ENCODE measurements around the gene RPS6KA2. TPM values are rescaled to one million over a fixed set of nuclear protein-coding genes. Genes with fewer than 3 reads are reported as not detected.

The RPS6KA2 gene
- total RNA-seq, 1 donor from 2014 or later, result 124 TPM

DNA sequence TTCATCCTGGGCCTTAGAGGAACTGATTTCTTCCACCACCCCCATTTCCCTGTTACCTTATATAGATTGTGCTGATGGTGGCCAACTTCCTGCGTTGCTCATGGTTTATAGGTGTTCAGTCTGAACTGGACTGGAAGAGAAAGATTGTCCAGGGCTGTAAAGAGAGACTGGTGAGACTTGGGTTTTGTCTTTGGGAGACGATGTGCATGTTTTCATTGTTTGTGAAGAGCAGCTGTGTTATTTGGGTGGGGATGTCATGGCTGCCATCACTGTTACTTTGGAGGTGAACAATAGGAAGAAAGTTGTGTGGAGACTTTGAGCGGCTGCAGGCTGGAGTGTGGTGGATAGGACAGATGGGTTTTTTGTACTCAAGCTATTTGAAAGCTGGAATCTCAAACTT is 228.7 kb downstream of the RPS6KA2 start:
- peaks cover 8% of the 10 kb centered on the region for H3K4me1 Mint-ChIP-seq (ENCODE audit: low read depth)
- TF ChIP-seq, protein P1, sequence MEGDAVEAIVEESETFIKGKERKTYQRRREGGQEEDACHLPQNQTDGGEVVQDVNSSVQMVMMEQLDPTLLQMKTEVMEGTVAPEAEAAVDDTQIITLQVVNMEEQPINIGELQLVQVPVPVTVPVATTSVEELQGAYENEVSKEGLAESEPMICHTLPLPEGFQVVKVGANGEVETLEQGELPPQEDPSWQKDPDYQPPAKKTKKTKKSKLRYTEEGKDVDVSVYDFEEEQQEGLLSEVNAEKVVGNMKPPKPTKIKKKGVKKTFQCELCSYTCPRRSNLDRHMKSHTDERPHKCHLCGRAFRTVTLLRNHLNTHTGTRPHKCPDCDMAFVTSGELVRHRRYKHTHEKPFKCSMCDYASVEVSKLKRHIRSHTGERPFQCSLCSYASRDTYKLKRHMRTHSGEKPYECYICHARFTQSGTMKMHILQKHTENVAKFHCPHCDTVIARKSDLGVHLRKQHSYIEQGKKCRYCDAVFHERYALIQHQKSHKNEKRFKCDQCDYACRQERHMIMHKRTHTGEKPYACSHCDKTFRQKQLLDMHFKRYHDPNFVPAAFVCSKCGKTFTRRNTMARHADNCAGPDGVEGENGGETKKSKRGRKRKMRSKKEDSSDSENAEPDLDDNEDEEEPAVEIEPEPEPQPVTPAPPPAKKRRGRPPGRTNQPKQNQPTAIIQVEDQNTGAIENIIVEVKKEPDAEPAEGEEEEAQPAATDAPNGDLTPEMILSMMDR (IDR thresholded peaks at IDR 0.05), result no peak
- no peaks in the 10 kb centered on the region for H3K9me3 Mint-ChIP-seq (ENCODE audit: low read depth)
- no peaks in the 10 kb centered on the region for H3K36me3 Mint-ChIP-seq (ENCODE audit: low read depth)
- no peak overlapping the region for H3K27ac Mint-ChIP-seq (ENCODE audit: unreplicated experiment)
- no peak for DNase-seq (ENCODE audit: low spot score)
- H3K4me3 Mint-ChIP-seq (ENCODE audit: unreplicated experiment), result no peak overlapping the region
- peaks cover 25% of the 10 kb centered on the region for H3K27me3 Mint-ChIP-seq (ENCODE audit: low read depth)

DNA sequence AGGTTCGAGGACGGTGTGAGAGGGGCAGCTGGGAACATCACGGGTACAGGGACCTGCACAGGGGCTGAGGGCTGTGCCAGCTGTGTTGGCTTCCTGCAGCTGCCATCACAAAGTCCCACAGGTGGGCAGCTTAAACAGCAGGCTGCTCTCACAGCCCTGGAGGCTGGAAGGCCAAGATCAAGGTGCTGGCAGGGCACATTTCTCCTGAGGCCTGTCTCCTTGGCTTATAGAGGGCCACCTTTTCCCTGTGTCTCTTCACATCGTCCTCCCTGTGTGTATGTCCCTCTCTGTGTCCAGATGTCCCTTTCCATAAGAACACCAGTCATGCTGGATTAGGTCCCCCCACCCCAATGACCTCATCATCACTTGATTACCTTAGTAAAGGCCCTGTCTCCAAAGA is 229.2 kb downstream of the RPS6KA2 start:
- Mint-ChIP-seq H3K27ac (ENCODE audit: unreplicated experiment) (no peak overlapping the region), H3K27me3 (ENCODE audit: low read depth) (peaks cover 25% of the 10 kb centered on the region), H3K36me3 (ENCODE audit: low read depth) (no peaks in the 10 kb centered on the region), H3K4me1 (ENCODE audit: low read depth) (peaks cover 5% of the 10 kb centered on the region), H3K9me3 (ENCODE audit: low read depth) (no peaks in the 10 kb centered on the region), H3K4me3 (ENCODE audit: unreplicated experiment) (no peak overlapping the region)
- no peak for DNase-seq (ENCODE audit: low spot score)
- TF ChIP-seq, protein P1 (IDR thresholded peaks at IDR 0.05), result no peak

DNA sequence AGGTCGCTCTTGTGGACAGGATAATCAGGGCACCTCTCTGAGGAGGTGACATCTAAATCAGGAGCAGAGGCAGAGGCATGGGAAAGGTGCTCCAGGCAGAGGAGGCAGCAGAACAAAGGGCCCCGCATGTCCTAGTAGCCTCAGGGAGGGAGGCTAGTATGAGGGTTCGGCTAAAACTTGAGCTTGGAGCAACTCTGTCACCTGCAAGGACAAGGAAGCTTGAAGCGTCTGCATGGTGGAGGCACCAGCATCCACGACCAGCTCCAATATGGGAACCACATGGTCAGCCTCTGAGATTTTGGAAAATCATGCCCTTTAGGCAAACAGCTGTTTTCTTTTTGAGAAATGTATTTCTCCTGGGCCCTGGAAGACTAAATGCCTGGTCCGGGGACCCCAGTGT is 231.3 kb downstream of the RPS6KA2 start:
- TF ChIP-seq, protein P1 (IDR thresholded peaks at IDR 0.05), result no peak
- Mint-ChIP-seq H3K9me3 (ENCODE audit: low read depth) (no peaks in the 10 kb centered on the region), H3K4me1 (ENCODE audit: low read depth) (no peaks in the 10 kb centered on the region), H3K36me3 (ENCODE audit: low read depth) (no peaks in the 10 kb centered on the region), H3K27ac (ENCODE audit: unreplicated experiment) (no peak overlapping the region), H3K27me3 (ENCODE audit: low read depth) (peaks cover 28% of the 10 kb centered on the region), H3K4me3 (ENCODE audit: unreplicated experiment) (no peak overlapping the region)
- DNase-seq (ENCODE audit: low spot score), result no peak

DNA sequence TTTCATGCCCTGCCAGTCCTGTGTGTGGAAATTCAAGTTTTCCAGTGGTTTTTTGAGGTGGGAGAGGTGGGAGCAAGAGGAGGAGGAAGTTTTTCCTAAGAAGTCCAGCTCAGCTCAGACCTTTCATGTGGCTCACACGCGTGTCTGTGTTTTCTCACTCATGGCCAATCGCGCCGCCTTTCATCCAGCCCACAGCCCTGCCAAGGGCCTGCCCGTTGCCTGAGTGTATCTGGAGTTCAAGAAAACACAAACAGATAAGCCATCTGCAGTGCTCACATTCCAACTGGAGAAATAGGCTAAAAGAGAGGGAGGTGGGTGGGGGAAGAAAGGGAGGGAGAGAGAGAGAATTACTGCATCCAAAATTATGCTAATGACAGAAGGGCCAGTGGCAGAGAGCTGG is 231.7 kb downstream of the RPS6KA2 start:
- Mint-ChIP-seq H3K36me3 (ENCODE audit: low read depth) (no peaks in the 10 kb centered on the region), H3K27me3 (ENCODE audit: low read depth) (peaks cover 31% of the 10 kb centered on the region), H3K9me3 (ENCODE audit: low read depth) (no peaks in the 10 kb centered on the region), H3K4me3 (ENCODE audit: unreplicated experiment) (no peak overlapping the region), H3K27ac (ENCODE audit: unreplicated experiment) (no peak overlapping the region), H3K4me1 (ENCODE audit: low read depth) (no peaks in the 10 kb centered on the region)
- no peak for DNase-seq (ENCODE audit: low spot score)
- TF ChIP-seq, protein P1 (IDR thresholded peaks at IDR 0.05), result no peak

DNA sequence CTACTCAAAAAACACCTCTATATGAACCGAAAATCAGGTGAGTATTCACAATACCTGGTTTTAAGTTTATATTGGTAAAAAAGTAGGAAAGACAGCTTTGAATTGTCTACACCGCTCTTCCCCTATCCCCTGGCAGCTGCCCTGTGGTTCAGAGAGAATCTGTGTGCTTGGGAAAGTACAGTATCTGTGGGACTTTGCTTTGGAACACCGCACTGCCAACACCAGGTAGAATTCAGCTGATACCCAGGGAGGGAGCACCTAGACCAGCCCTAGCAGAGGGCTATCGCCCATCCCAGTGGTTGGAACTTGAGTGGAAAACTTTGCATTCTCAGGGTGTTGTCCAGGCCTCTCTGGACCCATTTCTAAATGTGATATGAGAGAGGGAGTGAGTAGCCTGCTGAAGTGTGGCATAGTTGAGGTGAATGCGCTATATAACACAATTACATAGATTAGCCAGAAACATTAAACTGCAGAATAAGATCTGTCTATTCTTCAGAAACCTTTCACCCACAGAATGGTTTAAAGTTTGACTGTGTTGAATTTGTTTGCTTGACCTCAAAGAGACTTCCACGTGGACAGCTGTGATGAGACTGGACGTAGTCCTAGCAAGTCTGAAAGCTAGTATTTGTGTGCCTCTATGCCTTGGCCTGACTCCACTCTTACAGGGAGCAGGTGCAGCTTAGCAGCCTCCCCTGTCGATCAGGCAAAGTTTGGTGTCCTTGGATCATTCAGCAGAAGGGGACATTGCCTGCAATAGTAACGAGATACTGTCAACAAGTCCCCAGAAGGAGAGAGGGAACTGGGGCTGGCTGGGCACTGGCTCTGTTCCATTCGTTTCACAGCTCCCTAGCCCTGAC is 232.8 kb downstream of the RPS6KA2 start:
- no peaks in the 10 kb centered on the region for H3K36me3 Mint-ChIP-seq (ENCODE audit: low read depth)
- DNase-seq (ENCODE audit: low spot score), result no peak
- TF ChIP-seq, protein P1 (IDR thresholded peaks at IDR 0.05), result no peak
- peaks cover 31% of the 10 kb centered on the region for H3K27me3 Mint-ChIP-seq (ENCODE audit: low read depth)
- no peak overlapping the region for H3K4me3 Mint-ChIP-seq (ENCODE audit: unreplicated experiment)
- no peaks in the 10 kb centered on the region for H3K9me3 Mint-ChIP-seq (ENCODE audit: low read depth)
- no peak overlapping the region for H3K27ac Mint-ChIP-seq (ENCODE audit: unreplicated experiment)
- H3K4me1 Mint-ChIP-seq (ENCODE audit: low read depth), result no peaks in the 10 kb centered on the region
